ENCODE data around the gene ANTXR1.

Gene ANTXR1

DNA sequence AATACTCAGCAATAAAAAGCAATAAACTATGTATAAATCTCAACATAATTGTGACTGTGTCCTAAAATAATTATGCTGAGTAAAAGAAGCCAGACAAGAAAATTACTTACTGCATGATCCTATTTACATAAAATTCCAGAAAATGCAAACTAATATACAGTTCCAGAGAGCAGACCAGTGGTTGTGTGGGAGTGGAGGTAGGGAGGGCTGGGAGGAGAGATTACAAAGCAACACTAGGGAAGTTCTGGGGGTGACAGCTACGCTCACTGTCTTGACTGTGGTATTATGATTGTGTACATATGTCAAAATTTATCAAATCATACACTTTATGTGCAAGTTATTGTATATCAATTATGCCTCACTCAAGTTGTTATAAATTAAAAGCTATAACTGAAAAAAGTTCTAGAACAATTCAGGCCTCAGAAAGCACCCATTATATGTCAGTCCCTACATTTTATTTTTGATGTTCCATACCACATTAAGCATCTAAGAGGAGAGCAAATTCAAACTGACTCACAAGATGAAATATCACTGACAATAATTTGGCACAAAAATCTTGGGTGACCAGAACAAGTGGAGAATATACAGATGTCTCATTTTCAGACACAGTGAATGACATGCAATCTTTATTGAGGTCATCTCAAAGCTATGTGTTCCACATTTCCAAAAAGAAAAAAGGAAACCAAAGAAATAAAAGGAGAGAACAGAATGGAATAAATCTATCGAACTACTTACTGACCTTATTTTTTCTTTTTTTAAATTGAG is 85.1 kb downstream of the ANTXR1 start:
- DNase-seq (ENCODE audit: low read depth) = no peak

DNA sequence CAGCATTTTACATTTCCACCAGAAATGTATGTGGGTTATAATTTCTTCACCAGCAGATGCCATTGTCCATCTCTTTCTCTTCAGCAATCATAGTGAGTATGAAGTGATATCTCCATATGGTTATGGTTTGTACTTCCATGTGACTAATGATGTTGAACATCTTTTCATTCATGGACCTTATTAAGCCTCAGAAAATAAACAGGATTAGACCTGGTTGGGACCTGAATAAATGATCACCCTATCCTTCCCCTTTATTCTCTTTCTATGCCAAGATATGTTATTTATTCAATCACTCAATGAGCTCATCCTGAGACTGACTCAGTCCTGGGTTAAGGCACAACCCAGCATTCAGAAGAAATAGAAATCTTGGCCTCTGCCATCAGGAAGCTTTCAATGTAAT is 86.6 kb downstream of the ANTXR1 start:
- DNase-seq (ENCODE audit: low read depth) = no peak

DNA sequence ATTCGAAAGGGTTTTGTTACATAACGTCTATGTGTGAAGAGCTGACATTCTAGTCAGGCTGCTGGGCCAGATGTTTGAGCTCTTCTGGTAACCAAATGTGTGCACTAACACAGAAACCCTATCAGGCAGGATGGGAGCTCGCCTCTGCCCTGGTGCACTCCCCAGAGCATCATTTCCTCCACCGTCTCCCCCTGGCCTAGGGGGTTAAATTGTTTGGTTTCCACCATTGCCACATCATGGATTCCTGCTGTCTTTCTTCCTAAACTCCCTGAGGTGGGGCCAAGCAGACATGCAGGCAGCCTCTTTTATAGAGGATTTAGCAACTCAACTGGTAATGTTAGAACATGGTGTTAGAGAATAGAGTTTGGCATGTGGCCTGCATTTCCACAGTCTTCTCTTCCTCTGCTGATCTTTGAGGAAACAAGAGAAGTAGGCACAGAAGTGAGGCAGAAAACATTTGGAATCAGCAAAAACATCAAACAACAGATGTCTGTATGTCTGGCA is 87.3 kb downstream of the ANTXR1 start:
- no peak for DNase-seq (ENCODE audit: low read depth)

DNA sequence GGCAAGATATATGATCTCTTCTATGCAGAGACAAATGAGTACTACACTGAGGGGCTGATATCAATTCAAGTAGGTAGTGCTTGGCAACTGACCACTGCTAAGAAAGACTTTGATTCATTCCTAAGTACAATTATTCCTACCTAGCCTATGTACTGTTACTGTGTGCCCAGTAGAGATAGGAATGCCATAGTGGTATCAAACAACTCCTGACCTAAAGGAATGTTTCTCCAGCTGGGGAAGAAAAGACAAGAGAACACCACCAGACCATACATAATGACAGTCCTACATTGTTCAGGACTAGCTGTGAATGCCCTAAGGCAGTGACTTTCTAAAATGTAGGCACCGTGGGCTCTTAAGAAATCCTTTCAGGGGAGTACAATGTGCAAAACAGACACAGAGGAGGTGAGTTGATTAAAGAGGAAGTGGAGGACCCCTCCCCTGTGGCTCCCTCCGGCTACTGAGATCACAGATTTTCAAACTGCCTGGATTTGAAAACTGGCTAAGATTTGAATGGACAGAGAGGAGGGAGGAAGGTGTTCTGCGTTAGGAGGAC is 89.1 kb downstream of the ANTXR1 start:
- DNase-seq (ENCODE audit: low read depth) = no peak

DNA sequence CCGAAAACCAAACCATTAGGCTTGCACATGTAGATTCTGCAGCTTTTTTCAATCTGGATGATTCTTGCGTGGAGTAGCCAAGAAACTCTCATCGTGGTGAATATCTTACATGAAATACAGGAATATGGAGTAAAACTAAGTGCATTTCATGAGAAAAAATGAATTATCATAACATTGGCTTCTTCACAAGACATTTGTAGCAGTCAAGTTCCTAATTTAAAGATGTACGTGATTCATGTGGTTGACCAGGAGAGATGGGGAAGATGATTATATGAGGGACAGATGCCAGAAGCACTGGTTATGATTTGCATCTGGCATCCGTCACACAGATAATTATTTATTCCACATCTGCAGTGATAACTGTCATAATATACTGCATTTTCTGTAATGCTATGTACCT is 90.4 kb downstream of the ANTXR1 start:
- DNase-seq (ENCODE audit: low read depth) = no peak

DNA sequence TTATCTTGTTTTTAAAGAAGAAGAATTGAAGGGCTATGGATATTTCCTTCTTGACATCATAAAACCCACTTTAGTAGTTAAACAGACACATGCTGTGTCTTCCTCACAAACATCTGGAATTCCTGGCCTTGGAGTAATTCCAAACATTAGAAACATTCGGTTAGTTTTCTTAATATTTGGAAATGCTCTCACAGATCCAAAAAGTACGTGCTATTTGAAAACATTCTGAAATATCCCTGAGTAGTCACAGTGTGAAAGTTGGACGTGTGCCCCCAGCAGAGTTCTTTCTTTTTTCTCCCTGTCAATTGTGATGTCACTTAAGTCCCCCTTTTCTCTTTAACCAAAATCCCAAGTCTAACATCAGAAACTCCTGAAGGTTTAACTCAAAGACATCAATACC is 91.3 kb downstream of the ANTXR1 start:
- DNase-seq (ENCODE audit: low read depth) = no peak

DNA sequence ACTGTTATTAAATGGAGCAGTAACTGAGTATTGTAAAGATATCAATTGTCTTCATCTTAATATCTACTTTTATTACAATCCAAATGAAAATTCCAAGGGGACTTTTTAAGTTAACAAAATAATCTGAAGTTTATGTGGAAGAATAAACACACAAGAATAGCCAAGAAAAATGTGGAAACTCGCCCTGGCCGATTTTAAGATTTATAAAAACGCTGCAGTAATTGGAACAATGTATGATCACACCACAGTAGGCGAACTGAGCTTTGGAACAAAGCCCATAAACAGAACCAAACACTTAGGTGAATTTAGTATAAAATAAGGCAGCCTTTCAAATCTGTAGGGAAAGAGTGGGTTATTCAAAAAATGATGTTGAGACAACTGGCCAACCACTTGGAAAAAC is 96.3 kb downstream of the ANTXR1 start:
- DNase-seq (ENCODE audit: low read depth) = no peak

DNA sequence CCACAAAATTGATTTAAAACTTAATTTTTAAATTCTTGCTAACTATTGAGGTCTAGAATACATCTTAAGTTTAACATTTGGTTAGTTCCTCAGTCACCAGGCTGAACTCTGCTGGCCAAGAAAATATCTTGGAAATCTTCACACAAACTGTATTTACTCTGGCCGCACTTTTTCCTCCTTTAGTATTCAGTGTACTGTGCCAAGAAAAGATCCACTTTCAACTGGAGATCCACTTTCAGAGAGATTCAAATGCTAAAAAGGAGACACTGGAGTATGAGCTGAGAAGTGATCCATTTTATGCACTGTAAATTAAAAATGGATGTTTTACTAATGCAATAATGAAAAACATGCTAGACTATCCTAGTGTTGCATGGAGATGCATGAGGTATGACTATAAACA is 98.1 kb downstream of the ANTXR1 start:
- DNase-seq (ENCODE audit: low read depth) = no peak

DNA sequence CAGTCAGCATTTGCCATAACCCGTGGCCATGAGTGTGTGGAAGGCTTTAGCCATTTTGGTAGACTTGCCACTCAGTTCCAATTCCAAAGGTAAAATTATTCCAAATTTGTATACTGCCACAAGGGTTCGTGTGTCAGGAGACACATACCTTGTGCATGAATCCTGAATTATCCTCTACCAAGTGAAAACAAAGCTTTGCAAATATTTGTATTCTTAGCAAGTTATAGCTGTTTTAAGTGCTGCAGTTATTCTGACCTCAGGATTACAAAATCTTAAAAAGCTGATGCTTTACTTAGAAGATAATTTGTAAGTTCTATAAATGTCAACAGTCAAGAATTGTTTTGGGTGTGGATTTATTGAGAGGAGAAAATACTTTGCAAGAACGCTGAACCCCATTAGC is 100.6 kb downstream of the ANTXR1 start:
- DNase-seq (ENCODE audit: low read depth) = no peak

DNA sequence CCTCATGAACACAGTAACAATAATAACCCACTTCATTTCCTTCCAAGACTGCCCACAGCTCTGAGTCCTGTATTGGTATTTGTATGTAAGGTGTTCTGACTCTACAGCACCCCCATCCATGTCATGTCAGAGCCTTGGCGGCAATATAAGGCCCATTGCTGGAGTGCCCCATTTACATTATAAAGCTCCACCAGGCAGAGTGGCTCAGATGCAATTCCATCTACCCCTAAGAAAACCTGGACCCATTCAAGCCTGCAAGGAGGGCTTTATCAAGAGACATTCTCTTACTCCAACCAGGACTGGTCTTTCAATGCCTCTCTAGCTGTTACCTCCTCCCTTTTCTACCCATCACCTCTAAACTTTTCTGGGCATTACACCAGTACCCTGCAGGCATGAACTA is 101.6 kb downstream of the ANTXR1 start:
- DNase-seq (ENCODE audit: low read depth) = no peak

DNA sequence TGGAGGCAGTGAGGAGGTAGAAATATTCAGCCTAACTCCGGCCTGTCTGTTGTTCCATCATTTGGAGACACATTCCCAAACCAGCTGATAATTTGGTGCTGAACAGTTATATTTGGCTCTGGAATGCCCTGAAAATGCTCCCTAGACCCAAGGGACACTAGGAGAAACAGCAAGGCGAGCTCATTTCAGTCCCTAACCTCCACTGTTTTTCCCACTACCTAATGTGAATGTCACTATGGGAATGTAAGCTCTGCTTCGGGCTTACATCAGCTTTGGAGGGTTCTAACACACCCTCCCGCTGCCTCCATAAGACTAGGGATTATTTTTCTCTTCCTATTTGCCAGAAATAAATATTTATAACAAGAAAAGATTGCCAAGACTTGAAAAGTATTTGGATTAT is 103.5 kb downstream of the ANTXR1 start:
- no peak for DNase-seq (ENCODE audit: low read depth)

DNA sequence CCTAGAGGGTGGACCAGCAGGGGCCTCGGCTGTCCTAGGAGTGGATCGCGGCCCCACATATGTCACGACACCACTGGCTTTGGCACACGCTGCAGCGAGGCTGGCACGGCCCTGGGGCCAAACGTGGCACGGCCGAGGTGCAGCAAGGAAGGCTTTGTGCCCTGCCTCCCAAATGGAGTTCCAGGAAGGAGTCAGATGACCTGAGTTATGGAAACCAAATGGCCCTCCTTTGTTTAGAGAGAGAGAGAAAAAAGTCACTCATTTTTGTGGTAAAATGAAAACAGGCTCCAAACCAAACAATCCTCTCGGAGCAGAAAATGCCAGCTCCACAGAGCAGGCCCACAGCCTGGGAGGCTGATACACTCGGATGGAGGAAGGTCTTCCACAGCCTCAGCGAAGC is 105.6 kb downstream of the ANTXR1 start:
- DNase-seq (ENCODE audit: low read depth) = no peak

DNA sequence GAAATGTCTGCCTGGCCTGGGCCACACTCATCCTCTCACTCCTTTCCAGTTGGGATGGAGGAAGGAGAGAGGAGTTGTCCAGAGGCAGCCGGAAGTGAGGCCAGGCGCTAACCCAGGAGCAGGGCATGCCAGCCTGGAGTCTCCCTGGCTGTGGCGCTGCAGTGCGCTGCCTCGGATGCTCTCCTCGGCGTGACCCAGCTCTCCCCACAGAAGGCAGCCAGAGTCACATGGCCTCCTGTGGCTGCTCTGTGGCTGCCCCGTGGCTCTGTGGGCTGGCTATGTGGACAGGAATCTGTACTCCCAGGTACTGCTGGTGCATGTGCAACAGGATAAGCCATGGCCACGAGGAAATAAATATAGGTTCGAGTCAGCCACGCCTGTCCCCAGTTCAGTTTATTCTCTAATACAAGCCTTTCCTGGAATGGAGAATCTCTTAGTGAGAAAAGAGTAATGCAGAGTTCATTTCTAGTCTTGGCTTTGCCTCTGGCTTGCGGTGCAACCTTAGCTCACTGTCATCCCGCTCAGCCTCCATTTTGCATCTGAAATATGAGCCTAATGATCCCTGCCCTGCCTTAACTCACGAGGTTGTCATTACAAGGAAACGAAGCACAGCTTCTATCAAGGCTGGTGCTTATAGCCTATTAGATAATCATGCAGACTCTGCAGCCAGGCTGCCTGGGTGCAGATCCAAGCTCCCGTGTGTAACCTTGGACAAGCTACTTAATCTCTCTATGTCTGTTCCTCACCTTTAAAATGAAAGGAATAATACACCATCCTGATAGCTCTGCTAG is 106.3 kb downstream of the ANTXR1 start:
- no peak for DNase-seq (ENCODE audit: low read depth)

DNA sequence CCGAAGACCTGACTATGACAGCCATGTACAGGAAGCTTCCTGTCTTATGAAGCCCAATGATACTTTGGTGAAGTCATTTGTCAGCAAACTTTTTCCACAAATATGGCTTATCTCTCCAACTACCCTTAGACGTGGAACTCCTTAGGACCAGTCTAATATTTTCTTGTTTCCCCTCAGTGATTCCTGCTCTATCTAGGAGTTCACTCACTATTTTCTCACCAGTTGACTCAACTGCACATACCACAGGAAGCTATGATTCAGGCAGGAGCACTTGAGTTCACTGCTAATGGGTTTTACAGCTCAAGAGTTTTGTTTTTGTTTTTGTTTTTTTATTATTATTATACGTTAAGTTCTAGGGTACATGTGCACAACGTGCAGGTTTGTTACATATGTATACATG is 109.3 kb downstream of the ANTXR1 start:
- DNase-seq (ENCODE audit: low read depth) = no peak

DNA sequence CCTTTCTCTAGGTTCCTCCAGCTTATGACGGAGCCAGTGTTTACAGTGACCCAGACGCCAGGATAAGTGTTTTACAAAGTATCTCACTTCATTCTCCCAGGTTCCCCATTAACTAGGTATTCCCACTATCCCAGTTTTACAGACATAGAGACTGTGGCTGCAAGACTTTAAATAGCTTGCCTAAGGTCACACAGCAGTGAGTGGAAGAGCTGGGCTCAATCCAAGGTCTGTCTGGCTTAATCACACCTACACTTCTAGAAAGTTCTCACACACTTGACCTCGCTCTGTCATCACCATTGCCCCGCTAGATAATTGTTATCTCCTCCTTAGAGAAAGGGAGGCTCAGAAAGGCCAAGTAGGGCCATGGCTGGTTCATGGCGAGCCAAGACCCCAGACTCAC is 110.2 kb downstream of the ANTXR1 start:
- no peak for DNase-seq (ENCODE audit: low read depth)

DNA sequence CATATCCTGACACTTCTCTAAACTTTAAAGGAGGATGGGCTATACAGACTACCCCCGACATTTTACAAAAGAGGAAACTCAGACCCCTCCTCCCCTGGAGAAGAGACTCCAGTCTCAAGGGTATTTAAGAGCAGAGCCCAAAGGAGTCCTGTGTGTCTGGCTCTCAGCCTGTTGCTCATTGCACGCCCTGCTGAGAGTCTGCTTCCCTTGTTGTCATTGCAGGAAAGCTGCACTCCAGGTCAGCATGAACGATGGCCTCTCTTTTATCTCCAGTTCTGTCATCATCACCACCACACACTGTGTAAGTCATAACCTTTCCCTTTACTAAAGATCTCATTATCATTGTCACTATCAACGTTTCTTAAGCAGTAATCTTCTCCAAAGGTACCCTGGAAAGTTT is 111.4 kb downstream of the ANTXR1 start:
- DNase-seq (ENCODE audit: low read depth) = no peak

DNA sequence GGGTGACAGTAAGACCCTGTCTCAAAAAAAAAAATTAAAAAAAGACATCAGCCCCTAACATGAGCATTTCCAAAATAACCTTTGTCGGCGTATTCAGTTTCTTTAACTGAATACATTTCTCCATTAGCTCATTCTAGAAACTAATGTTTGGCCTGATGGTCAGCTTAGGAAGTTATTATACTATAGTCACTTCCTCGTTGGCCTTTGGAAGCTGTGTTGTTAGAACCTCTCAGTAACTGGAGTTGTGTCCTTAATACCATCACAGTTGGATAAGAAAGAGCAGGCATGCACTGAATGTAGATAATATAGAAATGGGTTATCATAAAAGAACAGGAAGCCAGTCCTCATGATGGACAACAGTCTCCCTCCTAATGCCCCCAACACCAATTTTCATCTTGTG is 112.8 kb downstream of the ANTXR1 start:
- no peak for DNase-seq (ENCODE audit: low read depth)

DNA sequence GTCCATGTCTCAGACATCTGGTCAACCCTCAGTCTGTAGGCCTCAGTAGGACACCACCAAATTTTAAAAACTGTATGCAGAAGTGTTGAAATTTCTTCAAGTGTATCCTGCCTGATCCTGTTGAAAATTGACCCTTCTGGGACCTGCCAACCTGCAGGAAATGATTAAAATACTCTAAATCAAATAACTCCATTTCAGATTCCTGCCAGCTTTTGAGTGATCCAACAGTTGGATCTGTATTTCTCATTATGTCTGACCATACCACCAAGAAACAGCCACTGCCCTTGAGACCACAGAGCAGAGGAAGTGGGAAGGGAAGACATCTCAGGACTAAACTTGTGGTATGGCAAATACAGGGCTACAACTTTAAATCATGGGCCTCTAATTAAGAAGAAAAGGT is 113.4 kb downstream of the ANTXR1 start:
- DNase-seq (ENCODE audit: low read depth) = no peak

DNA sequence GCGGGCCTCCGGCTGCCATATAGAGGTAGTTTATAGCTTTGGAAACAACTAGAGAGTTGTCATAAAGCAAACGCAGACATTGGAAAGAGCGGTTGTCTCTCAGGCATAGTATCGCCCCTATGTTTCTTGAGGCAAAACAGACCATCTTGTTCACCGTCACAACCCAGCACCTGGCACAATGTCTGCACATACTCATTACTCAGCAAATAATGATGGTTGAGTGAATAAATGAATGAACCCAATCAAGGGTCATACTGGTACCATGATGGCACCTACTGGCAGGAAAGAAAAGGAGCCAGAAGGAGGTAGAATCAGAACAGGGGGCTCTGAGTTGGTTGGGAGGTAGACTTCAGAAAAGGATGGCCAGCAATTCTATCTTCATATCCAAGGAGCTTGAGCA is 118.5 kb downstream of the ANTXR1 start:
- DNase-seq (ENCODE audit: low read depth) = no peak

DNA sequence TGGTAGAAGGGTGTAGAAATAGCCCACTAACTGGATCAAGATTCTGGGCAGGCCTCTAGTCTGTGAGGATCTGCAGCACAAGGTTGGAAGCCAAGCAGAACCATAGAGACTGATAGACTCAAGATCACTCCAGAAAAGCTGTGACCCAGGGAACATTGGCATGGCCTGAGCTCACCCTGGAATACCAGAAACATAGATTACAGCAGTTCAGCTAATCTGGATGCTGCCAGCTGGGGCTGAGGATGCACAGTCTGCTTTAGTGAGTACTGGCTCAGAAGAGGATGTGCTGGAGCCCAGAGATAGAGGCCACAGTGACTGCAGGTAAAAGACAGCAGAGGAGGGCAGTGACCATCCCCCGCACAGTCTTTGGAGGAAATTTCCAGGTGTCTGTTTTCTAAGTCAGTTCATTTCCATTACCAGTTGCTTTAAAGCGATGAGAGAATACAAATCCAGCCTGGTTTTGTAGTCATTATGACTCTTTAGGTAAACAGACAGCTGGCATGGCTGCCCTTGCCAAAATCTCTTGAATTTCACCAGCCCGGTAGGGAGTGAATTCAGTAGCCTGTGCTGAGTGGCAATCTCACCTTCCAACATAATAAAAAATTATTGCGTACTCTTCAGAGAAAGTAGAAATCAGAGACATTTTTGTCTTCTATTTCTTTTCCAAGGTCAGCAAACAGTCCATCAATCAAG is 119.2 kb downstream of the ANTXR1 start:
- DNase-seq (ENCODE audit: low read depth) = no peak

DNA sequence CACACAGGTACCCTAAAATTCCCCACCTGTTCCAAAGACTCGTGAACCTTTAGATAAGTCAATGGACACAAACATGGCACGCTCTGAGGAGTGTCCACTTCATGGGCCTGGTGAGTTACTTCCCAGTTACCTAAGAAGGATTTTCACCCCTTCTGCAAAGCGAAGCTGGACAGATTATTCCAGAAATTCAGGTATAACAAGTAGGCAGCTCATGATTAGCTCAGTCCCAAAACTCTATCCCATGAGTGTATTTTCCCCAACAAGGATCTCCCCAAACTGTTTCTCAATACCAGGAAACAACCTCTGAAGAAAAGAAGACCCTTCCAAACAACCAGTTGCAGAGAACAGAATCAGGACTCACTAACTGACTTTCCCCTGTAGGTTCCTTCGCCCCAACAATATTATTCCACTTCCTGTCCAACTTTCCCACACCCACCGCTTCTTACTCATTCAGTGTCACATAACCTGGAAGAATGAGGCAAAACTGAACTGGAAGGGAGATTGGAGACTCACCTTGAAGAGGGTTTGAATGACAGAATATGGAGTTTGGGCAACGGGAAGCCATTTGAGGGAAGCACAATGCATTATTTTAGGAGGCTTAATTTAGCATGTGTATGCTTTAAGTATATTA is 120.1 kb downstream of the ANTXR1 start:
- no peak for DNase-seq (ENCODE audit: low read depth)

DNA sequence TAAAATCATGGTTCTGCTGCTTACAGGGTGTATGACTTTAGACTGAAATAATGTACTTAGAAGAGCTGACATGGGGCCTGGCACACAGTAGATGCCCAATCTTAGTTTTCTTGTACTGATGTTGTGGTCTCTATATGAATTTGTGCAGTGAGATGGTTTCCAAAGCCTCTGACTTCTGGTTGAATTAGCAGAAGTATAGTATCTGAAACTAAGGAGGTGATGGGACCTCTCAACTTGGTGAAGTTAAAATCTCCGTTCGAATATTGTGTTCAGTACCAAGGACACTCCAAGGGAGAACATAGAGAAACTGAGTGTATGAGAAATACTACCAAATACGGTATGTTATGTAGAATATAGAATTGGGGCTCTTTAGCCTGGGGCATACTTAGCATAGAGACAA is 120.9 kb downstream of the ANTXR1 start:
- DNase-seq (ENCODE audit: low read depth) = no peak
